Gastrocnemius medialis (tissue), 4 donors: ENCODE results near the gene LAMTOR1. TPM values are rescaled to one million over a fixed set of nuclear protein-coding genes. Genes with fewer than 3 reads are reported as not detected.

ENCODE experiments used
- ATAC-seq, 2 donors: fragments of 150-250 bp; one replicate each; pipeline ENCODE4 v1.9.1; 2016
- DNase-seq, 2 donors: peaks; one replicate each; pipeline ENCODE4 v3.0.0-alpha.2; 2019
- H3K27ac ChIP-seq, 4 donors: fragments of 200-600 bp; sonication (generic); 1 replicate in 1 of 4; 2 replicates in 3 of 4; pipeline ENCODE4 v1.5.1; 2016 to 2018; ENCODE audit warnings: mild to moderate bottlenecking in 2 of 4, moderate library complexity in 1 of 4
- H3K27me3 ChIP-seq, 3 donors: fragments of 200-600 bp; sonication (generic) in 2 of 3; 1 replicate in 1 of 3; 2 replicates in 2 of 3; pipeline versions ENCODE4 v1.5.1 to v1.6.0; 2016 to 2019; ENCODE audit warnings: mild to moderate bottlenecking in 1 of 3, moderate library complexity in 1 of 3
- H3K36me3 ChIP-seq, 2 donors: fragments of 200-600 bp; sonication (generic) in 1 of 2; one replicate each; pipeline ENCODE4 v1.5.1; 2017 to 2018
- H3K4me1 ChIP-seq, 2 donors: fragments of 200-600 bp; sonication (generic) in 1 of 2; one replicate each; pipeline ENCODE4 v1.5.1; 2016 to 2017; ENCODE audit warnings: mild to moderate bottlenecking in 2 of 2
- H3K4me3 ChIP-seq, 4 donors: fragments of 200-600 bp; sonication (generic) in 3 of 4; 1 replicate in 1 of 4; 2 replicates in 3 of 4; pipeline ENCODE4 v1.5.1; 2016 to 2019; ENCODE audit warnings: mild to moderate bottlenecking in 2 of 4
- H3K9me3 ChIP-seq, 3 donors: fragments of 200-600 bp; sonication (generic) in 2 of 3; 1 replicate in 1 of 3; 2 replicates in 2 of 3; pipeline ENCODE4 v1.5.1; 2016 to 2019
- POLR2A ChIP-seq, 2 donors: fragments of 450-650 bp; IDR thresholded peaks; one replicate each; pipeline ENCODE4 v1.6.1; 2017; ENCODE audit warnings: antibody characterized with exemption in 2 of 2, mild to moderate bottlenecking in 2 of 2, moderate library complexity in 2 of 2
- in situ Hi-C, 4 donors: fragments of 200-750 bp; cut with MboI; loops; one replicate each; pipeline versions ENCODE4 v1.15.0 to v1.8.0; 2017; ENCODE audit warnings: low sequenced_read_pairs in 4 of 4
- intact Hi-C: fragments of 100-400 bp; cut with DNase I; formaldehyde crosslinking; loops from one replicate; pipeline ENCODE4 v1.15.1; 2023; ENCODE audit warnings: low total_unique reads
- total RNA-seq, 4 donors: library from RNA; depleted of rRNA; stranded (reverse); fragments of >200 nt; gene quantifications; one replicate each; pipeline versions ENCODE4 v1.1.0 to v1.2.3, GENCODE V29; 2016
- TF ChIP-seq, protein P1 (sequence below), 5 experiments: fragments of 450-650 bp in 3 of 5; fragments of 200-600 bp in 2 of 5; sonication (generic) in 2 of 5; IDR thresholded peaks in 4 of 5; conservative IDR thresholded peaks in 1 of 5; 1 replicate in 4 of 5; 2 replicates in 1 of 5; pipeline ENCODE4 v1.5.1; 2016 to 2019; ENCODE audit warnings: antibody characterized with exemption in 5 of 5, mild to moderate bottlenecking in 3 of 5, moderate library complexity in 3 of 5

The LAMTOR1 gene
- total RNA-seq, 4 donors from 2014 or later, result 75.0 to 146 (median 104) TPM

DNA sequence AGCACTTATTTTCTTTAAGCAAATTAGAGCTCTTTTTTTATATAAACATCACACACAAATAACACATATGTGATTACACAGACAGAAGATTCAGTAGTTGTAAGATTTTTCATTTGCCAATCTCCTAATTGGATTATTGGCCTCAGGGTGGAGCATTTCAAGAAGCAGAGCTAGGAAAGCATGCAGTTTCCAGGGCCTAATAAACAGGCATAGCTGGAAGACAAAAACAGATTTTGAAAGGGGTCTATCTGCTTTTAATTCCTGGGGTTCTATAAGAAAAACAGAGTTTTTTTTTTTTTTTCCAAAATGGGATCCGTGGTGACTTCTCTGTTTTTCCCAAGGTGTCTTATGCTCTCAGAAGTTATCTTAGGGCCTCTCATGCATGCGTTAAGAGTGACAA lies 24.8 kb upstream of the LAMTOR1 start:
- intact Hi-C loops (no loop called here), in situ Hi-C loops (no loop called here)
- Histone ChIP-seq H3K4me3 (no peak overlapping the region), H3K9me3 (no peaks in the 10 kb centered on the region), H3K27ac (no peak overlapping the region), H3K4me1 (no peaks in the 10 kb centered on the region), H3K36me3 (no peaks in the 10 kb centered on the region), H3K27me3 (no peaks in the 10 kb centered on the region)
- TF ChIP-seq, protein P1, sequence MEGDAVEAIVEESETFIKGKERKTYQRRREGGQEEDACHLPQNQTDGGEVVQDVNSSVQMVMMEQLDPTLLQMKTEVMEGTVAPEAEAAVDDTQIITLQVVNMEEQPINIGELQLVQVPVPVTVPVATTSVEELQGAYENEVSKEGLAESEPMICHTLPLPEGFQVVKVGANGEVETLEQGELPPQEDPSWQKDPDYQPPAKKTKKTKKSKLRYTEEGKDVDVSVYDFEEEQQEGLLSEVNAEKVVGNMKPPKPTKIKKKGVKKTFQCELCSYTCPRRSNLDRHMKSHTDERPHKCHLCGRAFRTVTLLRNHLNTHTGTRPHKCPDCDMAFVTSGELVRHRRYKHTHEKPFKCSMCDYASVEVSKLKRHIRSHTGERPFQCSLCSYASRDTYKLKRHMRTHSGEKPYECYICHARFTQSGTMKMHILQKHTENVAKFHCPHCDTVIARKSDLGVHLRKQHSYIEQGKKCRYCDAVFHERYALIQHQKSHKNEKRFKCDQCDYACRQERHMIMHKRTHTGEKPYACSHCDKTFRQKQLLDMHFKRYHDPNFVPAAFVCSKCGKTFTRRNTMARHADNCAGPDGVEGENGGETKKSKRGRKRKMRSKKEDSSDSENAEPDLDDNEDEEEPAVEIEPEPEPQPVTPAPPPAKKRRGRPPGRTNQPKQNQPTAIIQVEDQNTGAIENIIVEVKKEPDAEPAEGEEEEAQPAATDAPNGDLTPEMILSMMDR (IDR thresholded peaks at IDR 0.05 in 4 of 5, conservative IDR thresholded peaks at IDR 0.05 in 1 of 5), result no peak
- no peak for TF ChIP-seq POLR2A (IDR thresholded peaks at IDR 0.05)
- DNase-seq (no peak), ATAC-seq (no peak)

DNA sequence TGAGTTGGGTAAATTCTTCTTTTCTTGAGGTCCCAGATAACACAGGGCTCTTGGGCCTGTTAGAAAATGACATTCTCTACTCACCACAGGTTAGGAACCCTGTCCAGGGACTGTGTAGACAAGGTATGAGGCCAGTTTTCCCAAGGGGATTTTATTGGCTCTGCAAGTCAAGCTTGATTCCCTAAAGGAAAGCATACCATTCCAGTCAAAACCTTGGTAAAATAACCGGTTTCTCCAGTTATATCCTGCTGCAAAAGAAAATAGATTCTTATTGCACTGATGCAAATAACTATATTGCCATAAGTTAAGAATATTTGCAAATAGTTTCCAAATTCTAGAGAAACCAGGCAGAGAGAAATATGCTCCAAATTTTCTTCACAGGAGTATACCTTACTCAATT lies 22.9 kb upstream of the LAMTOR1 start:
- Histone ChIP-seq H3K27me3 (no peaks in the 10 kb centered on the region), H3K27ac (no peak overlapping the region), H3K36me3 (no peaks in the 10 kb centered on the region), H3K9me3 (no peaks in the 10 kb centered on the region), H3K4me1 (no peaks in the 10 kb centered on the region), H3K4me3 (no peak overlapping the region)
- in situ Hi-C loops (no loop called here), intact Hi-C loops (no loop called here)
- TF ChIP-seq, protein P1 (IDR thresholded peaks at IDR 0.05 in 4 of 5, conservative IDR thresholded peaks at IDR 0.05 in 1 of 5), result no peak
- no peak for ATAC-seq
- DNase-seq, result no peak

DNA sequence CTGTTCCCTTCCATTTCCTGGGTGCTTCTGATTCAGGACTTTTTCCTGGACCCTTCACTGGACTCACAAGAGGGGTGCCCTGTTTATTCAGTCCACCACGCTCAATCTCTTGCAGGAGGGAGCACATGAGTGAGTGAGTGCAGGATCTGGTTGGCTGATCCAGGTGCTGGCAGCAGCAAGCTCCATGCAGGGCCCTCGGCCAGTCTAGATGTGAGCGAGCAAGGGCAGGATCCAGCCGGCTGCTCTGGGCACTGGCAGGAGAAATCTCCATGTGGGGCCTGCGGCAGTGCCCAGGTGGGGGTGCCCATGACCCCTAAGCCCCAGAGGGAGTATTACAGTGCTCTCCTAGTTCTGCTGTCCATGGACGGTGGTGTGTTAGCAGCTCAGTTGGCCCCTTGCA lies 20.9 kb upstream of the LAMTOR1 start:
- DNase-seq (no peak), ATAC-seq (no peak)
- H3K4me3 ChIP-seq, result no peak overlapping the region
- peaks cover 0 to 5% (median 0%) of the 10 kb centered on the region in 3 donors for H3K27me3 ChIP-seq
- intact Hi-C loops, result no loop called here
- no peaks in the 10 kb centered on the region for H3K9me3 ChIP-seq
- H3K4me1 ChIP-seq, result no peaks in the 10 kb centered on the region
- no peaks in the 10 kb centered on the region for H3K36me3 ChIP-seq
- no peak overlapping the region for H3K27ac ChIP-seq
- in situ Hi-C loops, result no loop called here
- TF ChIP-seq, protein P1 (IDR thresholded peaks at IDR 0.05 in 4 of 5, conservative IDR thresholded peaks at IDR 0.05 in 1 of 5), result no peak
- no peak for TF ChIP-seq POLR2A (IDR thresholded peaks at IDR 0.05)

DNA sequence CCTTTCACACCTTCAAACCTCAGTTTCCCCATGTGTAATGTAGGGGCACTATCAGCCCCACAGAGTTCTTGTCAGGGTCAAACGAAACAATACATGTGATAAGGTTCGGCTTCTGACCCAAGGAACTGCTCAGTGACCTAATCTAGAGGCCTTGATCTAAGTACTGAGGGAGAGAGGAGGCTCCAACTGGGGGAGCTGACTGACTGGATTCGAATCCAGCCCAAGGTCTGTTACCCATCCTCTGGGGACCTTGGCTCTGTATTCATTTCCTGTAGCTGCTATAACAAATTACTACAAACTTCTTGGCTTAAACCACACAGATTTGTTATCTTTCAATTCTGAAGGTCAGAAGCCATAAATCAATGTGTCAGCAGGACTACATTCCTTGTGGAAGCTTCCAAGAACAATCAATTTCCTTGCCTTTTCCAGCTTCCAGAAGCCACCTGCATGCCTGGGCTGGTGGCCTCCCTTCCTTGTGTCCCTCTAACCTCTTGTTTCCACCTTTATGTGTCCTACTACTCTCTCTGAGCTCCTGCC lies 20.1 kb upstream of the LAMTOR1 start:
- Histone ChIP-seq H3K4me3 (no peak overlapping the region), H3K27me3 (peaks cover 0 to 5% (median 0%) of the 10 kb centered on the region in 3 donors), H3K4me1 (no peaks in the 10 kb centered on the region), H3K9me3 (no peaks in the 10 kb centered on the region), H3K36me3 (no peaks in the 10 kb centered on the region), H3K27ac (no peak overlapping the region)
- no peak for TF ChIP-seq POLR2A (IDR thresholded peaks at IDR 0.05)
- TF ChIP-seq, protein P1 (IDR thresholded peaks at IDR 0.05 in 4 of 5, conservative IDR thresholded peaks at IDR 0.05 in 1 of 5), result no peak
- in situ Hi-C loops, result no loop called here
- DNase-seq (no peak), ATAC-seq (no peak)
- intact Hi-C loops, result no loop called here

DNA sequence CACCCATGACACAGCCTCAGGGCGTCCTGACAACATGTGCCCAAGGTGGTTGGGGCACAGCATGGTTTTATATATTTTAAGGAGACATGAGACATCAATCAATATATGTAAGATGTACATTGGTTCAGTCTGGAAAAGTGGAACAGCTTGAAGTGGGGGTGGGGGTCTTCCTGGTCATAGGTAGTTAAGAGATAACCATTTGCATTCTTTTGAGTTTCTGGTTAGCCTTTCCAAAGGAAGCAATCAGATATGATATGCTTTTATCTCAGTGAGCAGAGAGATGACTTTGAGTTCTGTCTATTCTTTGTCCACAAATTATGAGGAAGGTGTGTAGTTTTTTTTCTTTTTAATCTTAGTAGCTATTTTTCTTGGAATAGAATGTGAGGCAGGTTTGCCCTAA lies 19.5 kb upstream of the LAMTOR1 start:
- no peak for DNase-seq
- TF ChIP-seq, protein P1 (IDR thresholded peaks at IDR 0.05 in 4 of 5, conservative IDR thresholded peaks at IDR 0.05 in 1 of 5), result no peak
- no peak for TF ChIP-seq POLR2A (IDR thresholded peaks at IDR 0.05)
- intact Hi-C loops (no loop called here), in situ Hi-C loops (no loop called here)
- no peak overlapping the region for H3K27ac ChIP-seq
- H3K27me3 ChIP-seq, result peaks cover 0 to 5% (median 0%) of the 10 kb centered on the region in 3 donors
- H3K36me3 ChIP-seq, result no peaks in the 10 kb centered on the region
- H3K9me3 ChIP-seq, result no peaks in the 10 kb centered on the region
- ATAC-seq, result no peak
- H3K4me3 ChIP-seq, result no peak overlapping the region
- no peaks in the 10 kb centered on the region for H3K4me1 ChIP-seq
